DOHH2 (cell line): ENCODE results near the gene DUOXA1.

Experiments used
- H3F3A ChIP-seq: fragments of 200-600 bp; sonication (generic), shearing (Covaris generic); 2 replicates; pipeline ENCODE4 v1.6.0; 2016; ENCODE audit warnings: antibody characterized with exemption, mild to moderate bottlenecking; ENCODE audit not compliant: control insufficient read depth, insufficient read depth
- H3K27ac ChIP-seq: fragments of 200-600 bp; sonication (generic); 2 replicates; pipeline ENCODE4 v1.5.1; 2014; ENCODE audit warnings: low read depth, mild to moderate bottlenecking, low read length, moderate library complexity
- H3K27me3 ChIP-seq: fragments of 200-600 bp; sonication (generic); 2 replicates; pipeline ENCODE4 v1.6.1; 2014; ENCODE audit warnings: mild to moderate bottlenecking, low read length, mixed read lengths; ENCODE audit not compliant: control insufficient read depth
- H3K36me3 ChIP-seq: fragments of 200-600 bp; sonication (generic); 2 replicates; pipeline ENCODE4 v1.6.1; 2014; ENCODE audit warnings: mild to moderate bottlenecking, low read length, moderate library complexity, mixed read lengths; ENCODE audit not compliant: control insufficient read depth
- H3K4me1 ChIP-seq: fragments of 200-600 bp; sonication (generic); 2 replicates; pipeline ENCODE4 v1.6.1; 2014; ENCODE audit warnings: mild to moderate bottlenecking, low read length, mixed read lengths; ENCODE audit not compliant: control insufficient read depth
- H3K4me2 ChIP-seq: fragments of 200-600 bp; sonication (generic); 2 replicates; pipeline ENCODE4 v1.6.0; 2014; ENCODE audit warnings: mild to moderate bottlenecking, low read length, moderate library complexity
- H3K4me3 ChIP-seq: fragments of 200-600 bp; sonication (generic); 2 replicates; pipeline ENCODE4 v1.5.1; 2014; ENCODE audit warnings: mild to moderate bottlenecking, low read length, mixed read lengths
- H3K79me2 ChIP-seq: fragments of 200-600 bp; sonication (generic); 2 replicates; pipeline ENCODE4 v1.6.1; 2014; ENCODE audit warnings: mild to moderate bottlenecking, low read length, mixed read lengths; ENCODE audit not compliant: control insufficient read depth
- H3K9me2 ChIP-seq: fragments of 200-600 bp; sonication (generic); replicated peaks from 2 replicates; pipeline ENCODE4 v1.6.1; 2014; ENCODE audit warnings: mild to moderate bottlenecking, low read length, mixed read lengths; ENCODE audit not compliant: control insufficient read depth
- H3K9me3 ChIP-seq: fragments of 200-600 bp; sonication (generic); 2 replicates; pipeline ENCODE4 v1.6.1; 2014; ENCODE audit warnings: antibody characterized with exemption, low read length, mixed read lengths; ENCODE audit not compliant: control insufficient read depth, insufficient read depth
- H4K20me1 ChIP-seq: fragments of 200-600 bp; sonication (generic); 2 replicates; pipeline ENCODE4 v1.6.0; 2014; ENCODE audit warnings: low read depth, mild to moderate bottlenecking, antibody characterized with exemption, low read length, moderate library complexity; ENCODE audit not compliant: control insufficient read depth, insufficient read depth
- EZH2phosphoT487 ChIP-seq: fragments of 200-600 bp; sonication (generic); IDR thresholded peaks from 2 replicates; pipeline ENCODE4 v1.6.1; 2017; ENCODE audit warnings: borderline replicate concordance, mild to moderate bottlenecking, antibody characterized with exemption, low read length, moderate library complexity, mixed read lengths
- TF ChIP-seq, protein P1 (sequence below): fragments of 200-600 bp; sonication (generic); IDR thresholded peaks from one replicate; pipeline ENCODE4 v1.5.1; 2014; ENCODE audit warnings: antibody characterized with exemption, mild to moderate bottlenecking, low read depth, low read length; ENCODE audit not compliant: poor library complexity, severe bottlenecking

Gene DUOXA1

GRCh38 chr15:45101749-45102148, 27.9 kb downstream of the DUOXA1 start:
- no peaks in the 10 kb centered on the region for H3F3A ChIP-seq
- H3K9me3 ChIP-seq = no peaks in the 10 kb centered on the region
- no peak overlapping the region for H3K27ac ChIP-seq
- H4K20me1 ChIP-seq = no peaks in the 10 kb centered on the region
- H3K27me3 ChIP-seq = no peaks in the 10 kb centered on the region
- no peaks in the 10 kb centered on the region for H3K36me3 ChIP-seq
- H3K4me1 ChIP-seq = peaks cover 6% of the 10 kb centered on the region
- TF ChIP-seq, protein P1, sequence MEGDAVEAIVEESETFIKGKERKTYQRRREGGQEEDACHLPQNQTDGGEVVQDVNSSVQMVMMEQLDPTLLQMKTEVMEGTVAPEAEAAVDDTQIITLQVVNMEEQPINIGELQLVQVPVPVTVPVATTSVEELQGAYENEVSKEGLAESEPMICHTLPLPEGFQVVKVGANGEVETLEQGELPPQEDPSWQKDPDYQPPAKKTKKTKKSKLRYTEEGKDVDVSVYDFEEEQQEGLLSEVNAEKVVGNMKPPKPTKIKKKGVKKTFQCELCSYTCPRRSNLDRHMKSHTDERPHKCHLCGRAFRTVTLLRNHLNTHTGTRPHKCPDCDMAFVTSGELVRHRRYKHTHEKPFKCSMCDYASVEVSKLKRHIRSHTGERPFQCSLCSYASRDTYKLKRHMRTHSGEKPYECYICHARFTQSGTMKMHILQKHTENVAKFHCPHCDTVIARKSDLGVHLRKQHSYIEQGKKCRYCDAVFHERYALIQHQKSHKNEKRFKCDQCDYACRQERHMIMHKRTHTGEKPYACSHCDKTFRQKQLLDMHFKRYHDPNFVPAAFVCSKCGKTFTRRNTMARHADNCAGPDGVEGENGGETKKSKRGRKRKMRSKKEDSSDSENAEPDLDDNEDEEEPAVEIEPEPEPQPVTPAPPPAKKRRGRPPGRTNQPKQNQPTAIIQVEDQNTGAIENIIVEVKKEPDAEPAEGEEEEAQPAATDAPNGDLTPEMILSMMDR = no peak
- no peak for TF ChIP-seq EZH2phosphoT487
- H3K9me2 ChIP-seq = no peaks in the 10 kb centered on the region
- H3K4me3 ChIP-seq = no peak overlapping the region
- no peaks in the 10 kb centered on the region for H3K79me2 ChIP-seq
- no peak overlapping the region for H3K4me2 ChIP-seq

DNA sequence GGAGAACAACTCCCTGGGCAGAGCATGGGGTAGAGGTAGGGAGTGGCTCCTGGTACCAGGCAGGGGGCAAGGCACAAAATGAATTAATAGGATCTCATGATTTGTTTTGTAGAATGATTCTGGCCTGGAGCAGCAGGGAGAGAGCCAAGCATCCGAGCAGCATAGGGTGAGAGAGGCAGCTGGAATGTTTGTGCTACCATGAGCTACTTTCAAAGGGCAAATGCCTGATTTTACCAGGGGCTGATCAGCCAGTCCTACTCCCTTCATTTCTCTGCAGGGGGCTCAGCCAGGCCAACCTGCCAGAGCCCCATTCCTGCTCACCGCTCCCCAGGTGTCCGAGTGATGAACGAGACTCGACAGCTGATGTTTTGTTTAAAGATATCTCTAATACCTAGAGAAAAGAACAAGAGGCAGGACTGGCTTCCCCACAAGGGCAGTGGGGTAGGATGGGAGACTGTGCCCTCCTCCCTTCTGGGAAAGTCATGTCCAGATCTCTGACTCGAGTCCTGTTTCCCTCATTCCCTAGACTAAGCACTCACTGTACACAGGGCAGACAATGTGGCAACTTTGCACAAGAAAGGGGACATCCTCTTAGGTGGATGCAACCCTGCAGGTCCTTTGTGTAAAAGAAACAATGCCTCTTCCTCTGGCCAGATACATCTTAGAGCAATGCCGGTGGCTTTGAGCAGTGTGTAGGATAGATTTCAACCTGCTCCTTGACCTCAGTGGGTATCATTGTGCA, 28.6 kb downstream of the DUOXA1 start:
- H3K9me3 ChIP-seq = no peaks in the 10 kb centered on the region
- no peaks in the 10 kb centered on the region for H3K27me3 ChIP-seq
- H3F3A ChIP-seq = no peaks in the 10 kb centered on the region
- H3K36me3 ChIP-seq = no peaks in the 10 kb centered on the region
- H3K9me2 ChIP-seq = no peaks in the 10 kb centered on the region
- H3K27ac ChIP-seq = no peak overlapping the region
- H3K4me3 ChIP-seq = no peak overlapping the region
- no peaks in the 10 kb centered on the region for H4K20me1 ChIP-seq
- H3K4me1 ChIP-seq = no peaks in the 10 kb centered on the region
- TF ChIP-seq EZH2phosphoT487 = no peak
- TF ChIP-seq, protein P1 = no peak
- no peaks in the 10 kb centered on the region for H3K79me2 ChIP-seq
- H3K4me2 ChIP-seq = no peak overlapping the region

GRCh38 chr15:45099549-45100165, 30.0 kb downstream of the DUOXA1 start:
- Histone ChIP-seq H3F3A (no peaks in the 10 kb centered on the region), H3K9me3 (no peaks in the 10 kb centered on the region), H3K4me2 (no peak overlapping the region), H3K4me3 (no peak overlapping the region), H4K20me1 (no peaks in the 10 kb centered on the region), H3K9me2 (no peaks in the 10 kb centered on the region), H3K79me2 (no peaks in the 10 kb centered on the region), H3K27me3 (no peaks in the 10 kb centered on the region), H3K4me1 (no peaks in the 10 kb centered on the region), H3K27ac (no peak overlapping the region), H3K36me3 (no peaks in the 10 kb centered on the region)
- TF ChIP-seq EZH2phosphoT487 = no peak
- TF ChIP-seq, protein P1 = no peak
